HepG2 (cell line): ENCODE measurements around the gene NDUFS5. TPM values are rescaled to one million over a fixed set of nuclear protein-coding genes. Genes with fewer than 3 reads are reported as not detected.

ENCODE experiments used
- ATF7 ChIP-seq, 2 experiments: fragments of 450-650 bp in 1 of 2; sonication (generic) in 1 of 2; formaldehyde crosslinking in 1 of 2; IDR thresholded peaks; 2 replicates each; pipeline versions ENCODE4 v1.4.0 to v1.6.1; 2016 to 2020; ENCODE audit warnings: antibody characterized with exemption in 1 of 2, mild to moderate bottlenecking in 1 of 2, missing genetic modification reagents in 1 of 2
- CBX5 ChIP-seq: sonication (generic); formaldehyde crosslinking; IDR thresholded peaks from 2 replicates; pipeline ENCODE4 v1.4.0; 2020; ENCODE audit warnings: missing genetic modification reagents, borderline replicate concordance
- EED ChIP-seq: sonication (generic); formaldehyde crosslinking; IDR thresholded peaks from 2 replicates; pipeline ENCODE4 v1.5.0; 2020; ENCODE audit warnings: mild to moderate bottlenecking, missing genetic modification reagents
- EP300 ChIP-seq, 3 experiments: sonication (generic) in 1 of 3; formaldehyde crosslinking in 1 of 3; IDR thresholded peaks; 2 replicates each; pipeline versions ENCODE4 v1.5.1 to v1.6.1; 2011 to 2020; ENCODE audit warnings: low read depth in 2 of 3, low read length in 2 of 3, borderline replicate concordance in 1 of 3, improper control_type of control experiment in 1 of 3, mild to moderate bottlenecking in 1 of 3, missing genetic modification reagents in 1 of 3, moderate library complexity in 1 of 3
- FOXA3 ChIP-seq: IDR thresholded peaks from 2 replicates; pipeline ENCODE4 v1.6.1; 2016; ENCODE audit warnings: missing genetic modification reagents, missing compliant biosample characterization
- GFI1 ChIP-seq: sonication (generic); formaldehyde crosslinking; IDR thresholded peaks from 2 replicates; pipeline ENCODE4 v1.5.0; 2020; ENCODE audit warnings: missing genetic modification reagents, mild to moderate bottlenecking, borderline replicate concordance
- HDAC6 ChIP-seq: fragments of 200-600 bp; sonication (generic); IDR thresholded peaks from 2 replicates; pipeline ENCODE4 v1.7.0; 2017; ENCODE audit warnings: mild to moderate bottlenecking, antibody characterized with exemption, low read length, low read depth
- IRF2 ChIP-seq: IDR thresholded peaks from 2 replicates; pipeline ENCODE4 v1.6.1; 2018; ENCODE audit warnings: missing genetic modification reagents, missing compliant biosample characterization
- IRF9 ChIP-seq: sonication (generic); formaldehyde crosslinking; IDR thresholded peaks from 2 replicates; pipeline ENCODE4 v1.8.0; 2022; ENCODE audit warnings: missing genetic modification reagents, mild to moderate bottlenecking, borderline replicate concordance
- MAF1 ChIP-seq: sonication (generic); formaldehyde crosslinking; IDR thresholded peaks from 2 replicates; pipeline ENCODE4 v1.5.0; 2020; ENCODE audit warnings: missing genetic modification reagents, borderline replicate concordance
- MIXL1 ChIP-seq: IDR thresholded peaks from 2 replicates; pipeline ENCODE4 v1.6.1; 2016
- PAF1 ChIP-seq: IDR thresholded peaks from 2 replicates; pipeline ENCODE4 v1.6.1; 2016; ENCODE audit warnings: missing genetic modification reagents, missing compliant biosample characterization
- SATB2 ChIP-seq: sonication (generic); formaldehyde crosslinking; IDR thresholded peaks from 2 replicates; pipeline ENCODE4 v1.5.0; 2020; ENCODE audit warnings: missing genetic modification reagents
- SP2 ChIP-seq: sonication (generic); formaldehyde crosslinking; IDR thresholded peaks from 2 replicates; pipeline ENCODE4 v1.5.1; 2020; ENCODE audit warnings: mild to moderate bottlenecking, missing genetic modification reagents
- TOE1 ChIP-seq: sonication (generic); formaldehyde crosslinking; IDR thresholded peaks from 2 replicates; pipeline ENCODE4 v1.4.0; 2020; ENCODE audit warnings: mild to moderate bottlenecking, missing genetic modification reagents
- ZFP82 ChIP-seq: sonication (generic); formaldehyde crosslinking; IDR thresholded peaks from 2 replicates; pipeline ENCODE4 v1.5.1; 2020; ENCODE audit warnings: mild to moderate bottlenecking, missing genetic modification reagents, borderline replicate concordance
- ZNF552 ChIP-seq: sonication (generic); formaldehyde crosslinking; IDR thresholded peaks from 2 replicates; pipeline ENCODE4 v1.9.0; 2022; ENCODE audit warnings: missing genetic modification reagents, mild to moderate bottlenecking, borderline replicate concordance
- ZNF781 ChIP-seq: sonication (generic); formaldehyde crosslinking; IDR thresholded peaks from 2 replicates; pipeline ENCODE4 v1.5.1; 2020; ENCODE audit warnings: borderline replicate concordance, mild to moderate bottlenecking, missing genetic modification reagents; ENCODE audit errors: not compliant biosample characterization
- ZSCAN21 ChIP-seq: sonication (generic); formaldehyde crosslinking; IDR thresholded peaks from 2 replicates; pipeline ENCODE4 v1.8.0; 2022; ENCODE audit warnings: mild to moderate bottlenecking, missing genetic modification reagents, moderate library complexity, borderline replicate concordance
- polyA plus RNA-seq, 8 experiments: library from polyadenylated mRNA; depleted of rRNA in 3 of 8; stranded (reverse) in 7 of 8; unstranded in 1 of 8; fragments of >200 nt; fragmentation: Illumina TruSeq in 4 of 8; extraction: Trizol in 4 of 8; gene quantifications; 2 replicates each; pipeline versions ENCODE4 v1.2.1 to v1.2.3, GENCODE V29; 2011 to 2016; ENCODE audit warnings: low read depth in 4 of 8, missing spikeins in 1 of 8, mixed read lengths in 1 of 8; ENCODE audit not compliant: insufficient read depth in 1 of 8
- total RNA-seq, 5 experiments: library from RNA; depleted of rRNA; stranded (reverse); fragments of >200 nt; fragmentation: Illumina TruSeq; extraction: Trizol; gene quantifications; 2 replicates each; pipeline ENCODE4 v1.2.3, GENCODE V29; 2016; ENCODE audit warnings: low read depth in 1 of 5
- TF ChIP-seq, protein P1 (sequence below): sonication (generic); formaldehyde crosslinking; IDR thresholded peaks from 2 replicates; pipeline ENCODE4 v1.4.0; 2020; ENCODE audit warnings: missing genetic modification reagents; ENCODE audit errors: not compliant biosample characterization
- TF ChIP-seq, protein P2 (sequence below): IDR thresholded peaks from 2 replicates; pipeline ENCODE4 v1.6.1; 2016; ENCODE audit warnings: mild to moderate bottlenecking
- TF ChIP-seq, protein P3 (sequence below): IDR thresholded peaks from 2 replicates; pipeline ENCODE4 v1.6.1; 2016; ENCODE audit warnings: mild to moderate bottlenecking, missing biosample characterization, missing genetic modification reagents
- TF ChIP-seq, protein P4 (sequence below): sonication (generic); formaldehyde crosslinking; IDR thresholded peaks from 2 replicates; pipeline ENCODE4 v1.4.0; 2020; ENCODE audit warnings: missing genetic modification reagents, mild to moderate bottlenecking, borderline replicate concordance

NDUFS5 gene
- total and polyA plus RNA-seq, 2 of the 13 experiments (the other 11 are each of a cell fraction or from before 2014, with no cell fraction given) = 263 to 466 TPM

- TF ChIP-seq HDAC6 (no peak), SP2 (CRISPR knock-in tag) (no peak), IRF9 (no peak), PAF1 (CRISPR knock-in tag) (no peak), SATB2 (no peak), ZNF781 (CRISPR knock-in tag) (no peak), ZSCAN21 (CRISPR knock-in tag) (no peak), ATF7 (IDR thresholded peaks at IDR 0.05) (no peak), ATF7 (CRISPR knock-in tag; IDR thresholded peaks at IDR 0.05) (no peak), ZNF552 (CRISPR knock-in tag) (no peak), TOE1 (no peak), MIXL1 (0 out of 2 replicates have a peak, but pooled peaks have one; percentile 26), ZFP82 (CRISPR knock-in tag) (no peak), EED (no peak), CBX5 (0 out of 2 replicates have a peak, but pooled peaks have one; percentile 20), IRF2 (0 out of 2 replicates have a peak, but pooled peaks have one; percentile 50), EP300 (IDR thresholded peaks at IDR 0.05; ENCODE audit: low read depth in 2 of 2, low read length in 2 of 2) (peak in 1 of 2 experiments; percentile 44; a peak in 1 of 4 replicates), EP300 (CRISPR knock-in tag; IDR thresholded peaks at IDR 0.05; ENCODE audit: borderline replicate concordance) (no peak), FOXA3 (peak; percentile 95), MAF1 (CRISPR knock-in tag) (no peak), GFI1 (CRISPR knock-in tag) (peak; percentile 71; the same call in 1 of the 2 replicates)
- TF ChIP-seq, protein P1, sequence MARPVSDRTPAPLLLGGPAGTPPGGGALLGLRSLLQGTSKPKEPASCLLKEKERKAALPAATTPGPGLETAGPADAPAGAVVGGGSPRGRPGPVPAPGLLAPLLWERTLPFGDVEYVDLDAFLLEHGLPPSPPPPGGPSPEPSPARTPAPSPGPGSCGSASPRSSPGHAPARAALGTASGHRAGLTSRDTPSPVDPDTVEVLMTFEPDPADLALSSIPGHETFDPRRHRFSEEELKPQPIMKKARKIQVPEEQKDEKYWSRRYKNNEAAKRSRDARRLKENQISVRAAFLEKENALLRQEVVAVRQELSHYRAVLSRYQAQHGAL (CRISPR knock-in tag) = no peak
- TF ChIP-seq, protein P2, sequence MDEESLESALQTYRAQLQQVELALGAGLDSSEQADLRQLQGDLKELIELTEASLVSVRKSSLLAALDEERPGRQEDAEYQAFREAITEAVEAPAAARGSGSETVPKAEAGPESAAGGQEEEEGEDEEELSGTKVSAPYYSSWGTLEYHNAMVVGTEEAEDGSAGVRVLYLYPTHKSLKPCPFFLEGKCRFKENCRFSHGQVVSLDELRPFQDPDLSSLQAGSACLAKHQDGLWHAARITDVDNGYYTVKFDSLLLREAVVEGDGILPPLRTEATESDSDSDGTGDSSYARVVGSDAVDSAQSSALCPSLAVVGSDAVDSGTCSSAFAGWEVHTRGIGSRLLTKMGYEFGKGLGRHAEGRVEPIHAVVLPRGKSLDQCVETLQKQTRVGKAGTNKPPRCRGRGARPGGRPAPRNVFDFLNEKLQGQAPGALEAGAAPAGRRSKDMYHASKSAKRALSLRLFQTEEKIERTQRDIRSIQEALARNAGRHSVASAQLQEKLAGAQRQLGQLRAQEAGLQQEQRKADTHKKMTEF (CRISPR knock-in tag) = 0 out of 2 replicates have a peak, but pooled peaks have one; percentile 22
- TF ChIP-seq, protein P3, sequence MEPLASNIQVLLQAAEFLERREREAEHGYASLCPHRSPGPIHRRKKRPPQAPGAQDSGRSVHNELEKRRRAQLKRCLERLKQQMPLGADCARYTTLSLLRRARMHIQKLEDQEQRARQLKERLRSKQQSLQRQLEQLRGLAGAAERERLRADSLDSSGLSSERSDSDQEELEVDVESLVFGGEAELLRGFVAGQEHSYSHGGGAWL (CRISPR knock-in tag) = no peak
- TF ChIP-seq, protein P4, sequence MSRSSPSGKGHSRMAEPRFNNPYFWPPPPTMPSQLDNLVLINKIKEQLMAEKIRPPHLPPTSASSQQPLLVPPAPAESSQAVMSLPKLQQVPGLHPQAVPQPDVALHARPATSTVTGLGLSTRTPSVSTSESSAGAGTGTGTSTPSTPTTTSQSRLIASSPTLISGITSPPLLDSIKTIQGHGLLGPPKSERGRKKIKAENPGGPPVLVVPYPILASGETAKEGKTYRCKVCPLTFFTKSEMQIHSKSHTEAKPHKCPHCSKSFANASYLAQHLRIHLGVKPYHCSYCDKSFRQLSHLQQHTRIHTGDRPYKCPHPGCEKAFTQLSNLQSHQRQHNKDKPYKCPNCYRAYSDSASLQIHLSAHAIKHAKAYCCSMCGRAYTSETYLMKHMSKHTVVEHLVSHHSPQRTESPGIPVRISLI (CRISPR knock-in tag) = no peak
Observed at GRCh38 chr1:39016604-39017171, 9.5 kb upstream of the NDUFS5 start (continued).
